HepG2 (cell line): ENCODE results near the gene ITIH1. TPM values are rescaled to one million over a fixed set of nuclear protein-coding genes. Genes with fewer than 3 reads are reported as not detected.

Source experiments
- CBX2 ChIP-seq, 2 experiments: fragments of 200-600 bp in 1 of 2; sonication (generic); formaldehyde crosslinking in 1 of 2; IDR thresholded peaks; 2 replicates each; pipeline versions ENCODE4 v1.7.0 to v1.8.1; 2018 to 2022; ENCODE audit warnings: low read depth in 2 of 2, low read length in 1 of 2, mild to moderate bottlenecking in 1 of 2, missing genetic modification reagents in 1 of 2
- ELF1 ChIP-seq: sonication (generic); formaldehyde crosslinking; IDR thresholded peaks from 2 replicates; pipeline ENCODE4 v1.4.0; 2020; ENCODE audit warnings: missing genetic modification reagents
- FOXM1 ChIP-seq: sonication (generic); formaldehyde crosslinking; IDR thresholded peaks from 2 replicates; pipeline ENCODE4 v1.5.0; 2020; ENCODE audit warnings: missing genetic modification reagents
- HOXA3 ChIP-seq: sonication (generic); formaldehyde crosslinking; IDR thresholded peaks from 2 replicates; pipeline ENCODE4 v1.5.0; 2020; ENCODE audit warnings: missing genetic modification reagents
- IRF2 ChIP-seq: IDR thresholded peaks from 2 replicates; pipeline ENCODE4 v1.6.1; 2018; ENCODE audit warnings: missing genetic modification reagents, missing compliant biosample characterization
- KAT7 ChIP-seq: IDR thresholded peaks from 2 replicates; pipeline ENCODE4 v1.6.1; 2018; ENCODE audit warnings: borderline replicate concordance, missing compliant biosample characterization
- KDM5B ChIP-seq: sonication (generic); formaldehyde crosslinking; IDR thresholded peaks from 2 replicates; pipeline ENCODE4 v1.4.0; 2020; ENCODE audit warnings: missing genetic modification reagents, mild to moderate bottlenecking, borderline replicate concordance
- MAFG ChIP-seq: sonication (generic); formaldehyde crosslinking; IDR thresholded peaks from 2 replicates; pipeline ENCODE4 v1.5.1; 2020; ENCODE audit warnings: mild to moderate bottlenecking, missing genetic modification reagents
- MED13 ChIP-seq: sonication (generic); formaldehyde crosslinking; IDR thresholded peaks from 2 replicates; pipeline ENCODE4 v1.5.0; 2020; ENCODE audit warnings: missing genetic modification reagents
- MXD1 ChIP-seq: sonication (generic); formaldehyde crosslinking; IDR thresholded peaks from 2 replicates; pipeline ENCODE4 v1.4.0; 2020; ENCODE audit warnings: mild to moderate bottlenecking, missing genetic modification reagents
- NFIB ChIP-seq: sonication (generic); formaldehyde crosslinking; IDR thresholded peaks from 2 replicates; pipeline ENCODE4 v1.9.0; 2021; ENCODE audit warnings: missing genetic modification reagents, mild to moderate bottlenecking, borderline replicate concordance
- NFIC ChIP-seq: IDR thresholded peaks from 2 replicates; pipeline ENCODE4 v1.6.1; 2012; ENCODE audit warnings: mild to moderate bottlenecking, low read length, inconsistent platforms
- PHF5A ChIP-seq: IDR thresholded peaks from one replicate; pipeline ENCODE4 v1.6.1; 2018; ENCODE audit warnings: low read depth, missing genetic modification reagents; ENCODE audit not compliant: unreplicated experiment
- RBAK ChIP-seq: sonication (generic); formaldehyde crosslinking; IDR thresholded peaks from 2 replicates; pipeline ENCODE4 v1.5.1; 2020; ENCODE audit warnings: mild to moderate bottlenecking, missing genetic modification reagents
- RELA ChIP-seq: sonication (generic); formaldehyde crosslinking; IDR thresholded peaks from 2 replicates; pipeline ENCODE4 v1.4.0; 2020; ENCODE audit warnings: missing genetic modification reagents
- SETDB1 ChIP-seq: sonication (generic); formaldehyde crosslinking; IDR thresholded peaks from 2 replicates; pipeline ENCODE4 v1.5.1; 2020; ENCODE audit warnings: missing genetic modification reagents, mild to moderate bottlenecking, borderline replicate concordance
- TAF1 ChIP-seq: sonication (generic); formaldehyde crosslinking; IDR thresholded peaks from 2 replicates; pipeline ENCODE4 v1.4.0; 2020; ENCODE audit warnings: missing genetic modification reagents
- TAF15 ChIP-seq: fragments of 200-400 bp; formaldehyde crosslinking; IDR thresholded peaks from one replicate; pipeline ENCODE4 v1.6.1; 2018; ENCODE audit warnings: mild to moderate bottlenecking, low read depth, low read length; ENCODE audit not compliant: poor library complexity, severe bottlenecking
- TGIF2 ChIP-seq: IDR thresholded peaks from 2 replicates; pipeline ENCODE4 v1.6.1; 2016; ENCODE audit warnings: control low read depth, missing compliant biosample characterization
- THRA ChIP-seq: sonication (generic); formaldehyde crosslinking; IDR thresholded peaks from 2 replicates; pipeline ENCODE4 v1.4.0; 2020; ENCODE audit warnings: missing genetic modification reagents, borderline replicate concordance
- ZNF205 ChIP-seq: IDR thresholded peaks from 2 replicates; pipeline ENCODE4 v1.6.1; 2018; ENCODE audit warnings: missing biosample characterization, missing genetic modification reagents
- ZNF317 ChIP-seq: sonication (generic); formaldehyde crosslinking; IDR thresholded peaks from 2 replicates; pipeline ENCODE4 v1.5.0; 2020; ENCODE audit warnings: mild to moderate bottlenecking, missing genetic modification reagents
- ZNF329 ChIP-seq: sonication (generic); formaldehyde crosslinking; IDR thresholded peaks from 2 replicates; pipeline ENCODE4 v1.9.0; 2021; ENCODE audit warnings: low read depth, mild to moderate bottlenecking, missing genetic modification reagents
- ZNF337 ChIP-seq: sonication (generic); formaldehyde crosslinking; IDR thresholded peaks from 2 replicates; pipeline ENCODE4 v1.5.1; 2020; ENCODE audit warnings: missing genetic modification reagents, low read depth, mild to moderate bottlenecking, borderline replicate concordance
- ZNF441 ChIP-seq: sonication (generic); formaldehyde crosslinking; IDR thresholded peaks from 2 replicates; pipeline ENCODE4 v1.7.0; 2021; ENCODE audit warnings: missing genetic modification reagents, borderline replicate concordance
- ZNF674 ChIP-seq: sonication (generic); formaldehyde crosslinking; IDR thresholded peaks from 2 replicates; pipeline ENCODE4 v1.5.0; 2020; ENCODE audit warnings: low read depth, mild to moderate bottlenecking, missing genetic modification reagents
- ZSCAN20 ChIP-seq: sonication (generic); formaldehyde crosslinking; IDR thresholded peaks from 2 replicates; pipeline ENCODE4 v1.4.0; 2020; ENCODE audit warnings: missing genetic modification reagents, mild to moderate bottlenecking, borderline replicate concordance
- polyA plus RNA-seq, 8 experiments: library from polyadenylated mRNA; depleted of rRNA in 3 of 8; stranded (reverse) in 7 of 8; unstranded in 1 of 8; fragments of >200 nt; fragmentation: Illumina TruSeq in 4 of 8; extraction: Trizol in 4 of 8; gene quantifications; 2 replicates each; pipeline versions ENCODE4 v1.2.1 to v1.2.3, GENCODE V29; 2011 to 2016; ENCODE audit warnings: low read depth in 4 of 8, missing spikeins in 1 of 8, mixed read lengths in 1 of 8; ENCODE audit not compliant: insufficient read depth in 1 of 8
- total RNA-seq, 5 experiments: library from RNA; depleted of rRNA; stranded (reverse); fragments of >200 nt; fragmentation: Illumina TruSeq; extraction: Trizol; gene quantifications; 2 replicates each; pipeline ENCODE4 v1.2.3, GENCODE V29; 2016; ENCODE audit warnings: low read depth in 1 of 5

Gene ITIH1
- total and polyA plus RNA-seq, 2 of the 13 experiments (the other 11 are each of a cell fraction or from before 2014, with no cell fraction given) = 12.3 to 19.6 TPM

GRCh38 chr3:52774901-52775864 lies 2.2 kb upstream of the ITIH1 start (continued):
- peak; percentile 84 for TF ChIP-seq TGIF2 (CRISPR knock-in tag)
- no peak for TF ChIP-seq KDM5B (CRISPR knock-in tag)
- TF ChIP-seq THRA (CRISPR knock-in tag) = peak; percentile 98
- TF ChIP-seq ELF1 (CRISPR knock-in tag) = peak; percentile 57; the same call in 1 of the 2 replicates
- TF ChIP-seq NFIB (CRISPR knock-in tag) = no peak
- TF ChIP-seq CBX2 (IDR thresholded peaks at IDR 0.05; ENCODE audit: low read depth, low read length) = no peak
- TF ChIP-seq CBX2 (CRISPR knock-in tag; IDR thresholded peaks at IDR 0.05; ENCODE audit: low read depth) = no peak
- no peak for TF ChIP-seq KAT7 (CRISPR knock-in tag)
- TF ChIP-seq NFIC = no peak; the same call in 1 of the 2 replicates
- TF ChIP-seq RBAK (CRISPR knock-in tag) = 0 out of 2 replicates have a peak, but pooled peaks have one; percentile 36
- TF ChIP-seq ZNF205 (CRISPR knock-in tag) = peak; percentile 89
- 0 out of 2 replicates have a peak, but pooled peaks have one; percentile 60 for TF ChIP-seq ZNF441 (CRISPR knock-in tag)
- TF ChIP-seq ZSCAN20 (CRISPR knock-in tag) = 0 out of 2 replicates have a peak, but pooled peaks have one; percentile 30
- TF ChIP-seq PHF5A = peak; percentile 43
- no peak for TF ChIP-seq TAF15
- no peak for TF ChIP-seq SETDB1 (CRISPR knock-in tag)
- TF ChIP-seq FOXM1 (CRISPR knock-in tag) = no peak
- TF ChIP-seq MED13 (CRISPR knock-in tag) = peak; percentile 82; the same call in 1 of the 2 replicates
- no peak for TF ChIP-seq RELA
- TF ChIP-seq TAF1 (CRISPR knock-in tag) = no peak
- TF ChIP-seq IRF2 = peak; percentile 59; the same call in 1 of the 2 replicates
- TF ChIP-seq HOXA3 (CRISPR knock-in tag) = peak; percentile 86
- TF ChIP-seq ZNF337 (CRISPR knock-in tag) = no peak
- no peak for TF ChIP-seq MAFG (CRISPR knock-in tag)
- no peak for TF ChIP-seq MXD1
- no peak for TF ChIP-seq ZNF329 (CRISPR knock-in tag)
- no peak for TF ChIP-seq ZNF674 (CRISPR knock-in tag)
- peak; percentile 31; the same call in 1 of the 2 replicates for TF ChIP-seq ZNF317
